ENCODE data around the gene ZNRF3.
"Not testable (repeated sequence)": the region's sequence is repeated elsewhere in the genome, so short reads cannot be mapped to it uniquely, and the experiment has no call there.

Gene ZNRF3

GRCh38 chr22:29082826-29083545 lies 199.6 kb downstream of the ZNRF3 start:
- no peak for DNase-seq (ENCODE audit: low read depth in 2 of 3, low spot score in 2 of 3)

- not testable (repeated sequence) for DNase-seq (ENCODE audit: low read depth in 2 of 3, low spot score in 2 of 3)
Measured at GRCh38 chr22:29083576-29083932, 200.2 kb downstream of the ZNRF3 start.

GRCh38 chr22:29083933-29084591 lies 200.7 kb downstream of the ZNRF3 start:
- no peak for DNase-seq (ENCODE audit: low read depth in 2 of 3, low spot score in 2 of 3)

- no peak for DNase-seq (ENCODE audit: low read depth in 2 of 3, low spot score in 2 of 3)
Measured at GRCh38 chr22:29087012-29087411, 203.6 kb downstream of the ZNRF3 start.

GRCh38 chr22:29088809-29089208 lies 205.4 kb downstream of the ZNRF3 start:
- DNase-seq (ENCODE audit: low read depth in 2 of 3, low spot score in 2 of 3): no peak

GRCh38 chr22:29089507-29089906 lies 206.1 kb downstream of the ZNRF3 start:
- DNase-seq (ENCODE audit: low read depth in 2 of 3, low spot score in 2 of 3): no peak

GRCh38 chr22:29090039-29090438 lies 206.7 kb downstream of the ZNRF3 start:
- no peak for DNase-seq (ENCODE audit: low read depth in 2 of 3, low spot score in 2 of 3)

GRCh38 chr22:29092243-29092642 lies 208.9 kb downstream of the ZNRF3 start:
- DNase-seq (ENCODE audit: low read depth in 2 of 3, low spot score in 2 of 3): no peak

- no peak for DNase-seq (ENCODE audit: low read depth in 2 of 3, low spot score in 2 of 3)
Measured at GRCh38 chr22:29093030-29093429, 209.7 kb downstream of the ZNRF3 start.

- no peak for DNase-seq (ENCODE audit: low read depth in 2 of 3, low spot score in 2 of 3)
Measured at GRCh38 chr22:29093501-29094300, 210.3 kb downstream of the ZNRF3 start.

- no peak for DNase-seq (ENCODE audit: low read depth in 2 of 3, low spot score in 2 of 3)
Measured at GRCh38 chr22:29095459-29095858, 212.1 kb downstream of the ZNRF3 start.

GRCh38 chr22:29096736-29097669 lies 213.6 kb downstream of the ZNRF3 start:
- DNase-seq (ENCODE audit: low read depth in 2 of 3, low spot score in 2 of 3): no peak

GRCh38 chr22:29098296-29098695 lies 214.9 kb downstream of the ZNRF3 start:
- no peak for DNase-seq (ENCODE audit: low read depth in 2 of 3, low spot score in 2 of 3)

- DNase-seq (ENCODE audit: low read depth in 2 of 3, low spot score in 2 of 3): no peak
Measured at GRCh38 chr22:29102300-29102699, 218.9 kb downstream of the ZNRF3 start.

- DNase-seq (ENCODE audit: low read depth in 2 of 3, low spot score in 2 of 3): no peak
Measured at GRCh38 chr22:29103121-29103520, 219.7 kb downstream of the ZNRF3 start.

- no peak for DNase-seq (ENCODE audit: low read depth in 2 of 3, low spot score in 2 of 3)
Measured at GRCh38 chr22:29105468-29105867, 222.1 kb downstream of the ZNRF3 start.

GRCh38 chr22:29106839-29107238 lies 223.5 kb downstream of the ZNRF3 start:
- no peak for DNase-seq (ENCODE audit: low read depth in 2 of 3, low spot score in 2 of 3)
